ENCODE measurements around the gene SDC3.

The SDC3 gene

GRCh38 chr1:30904962-30905335, 3.6 kb downstream of the SDC3 start:
- DNase-seq (ENCODE audit: low read depth in 2 of 2): no peak

GRCh38 chr1:30904191-30904961, 4.2 kb downstream of the SDC3 start:
- no peak for DNase-seq (ENCODE audit: low read depth in 2 of 2)

GRCh38 chr1:30903343-30904034, 5.1 kb downstream of the SDC3 start:
- no peak for DNase-seq (ENCODE audit: low read depth in 2 of 2)

GRCh38 chr1:30902593-30903290, 5.8 kb downstream of the SDC3 start:
- no peak for DNase-seq (ENCODE audit: low read depth in 2 of 2)

GRCh38 chr1:30901798-30902581, 6.6 kb downstream of the SDC3 start:
- no peak for DNase-seq (ENCODE audit: low read depth in 2 of 2)

- DNase-seq (ENCODE audit: low read depth in 2 of 2): no peak
Measured at GRCh38 chr1:30900931-30901560, 7.5 kb downstream of the SDC3 start.

- DNase-seq (ENCODE audit: low read depth in 2 of 2): no peak
Measured at GRCh38 chr1:30900486-30900885, 8.1 kb downstream of the SDC3 start.

- DNase-seq (ENCODE audit: low read depth in 2 of 2): no peak
Measured at GRCh38 chr1:30899577-30900389, 8.8 kb downstream of the SDC3 start.

- no peak for DNase-seq (ENCODE audit: low read depth in 2 of 2)
Measured at GRCh38 chr1:30898031-30898815, 10.3 kb downstream of the SDC3 start.

GRCh38 chr1:30896905-30897304, 11.7 kb downstream of the SDC3 start:
- no peak for DNase-seq (ENCODE audit: low read depth in 2 of 2)

- no peak for DNase-seq (ENCODE audit: low read depth in 2 of 2)
Measured at GRCh38 chr1:30895944-30896660, 12.5 kb downstream of the SDC3 start.

GRCh38 chr1:30895382-30895943, 13.1 kb downstream of the SDC3 start:
- no peak for DNase-seq (ENCODE audit: low read depth in 2 of 2)

GRCh38 chr1:30894508-30894973, 14.0 kb downstream of the SDC3 start:
- no peak for DNase-seq (ENCODE audit: low read depth in 2 of 2)

GRCh38 chr1:30893776-30894507, 14.6 kb downstream of the SDC3 start:
- DNase-seq (ENCODE audit: low read depth in 2 of 2): no peak

GRCh38 chr1:30892671-30893073, 15.9 kb downstream of the SDC3 start:
- no peak for DNase-seq (ENCODE audit: low read depth in 2 of 2)

- no peak for DNase-seq (ENCODE audit: low read depth in 2 of 2)
Measured at GRCh38 chr1:30891227-30891552, 17.4 kb downstream of the SDC3 start.

- no peak for DNase-seq (ENCODE audit: low read depth in 2 of 2)
Measured at GRCh38 chr1:30890502-30891226, 17.9 kb downstream of the SDC3 start.

- no peak for DNase-seq (ENCODE audit: low read depth in 2 of 2)
Measured at GRCh38 chr1:30889511-30889910, 19.0 kb downstream of the SDC3 start.

Measured in stimulated activated CD8-positive, alpha-beta memory T cell treated with anti-CD3 and anti-CD28 coated beads, Interleukin-7, amount 100 ng/mL, for 1 hour (primary cell).